ENCODE data around the gene IPO4.
"Not testable (repeated sequence)": the region's sequence is repeated elsewhere in the genome, so short reads cannot be mapped to it uniquely, and the experiment has no call there.

IPO4 gene

DNA sequence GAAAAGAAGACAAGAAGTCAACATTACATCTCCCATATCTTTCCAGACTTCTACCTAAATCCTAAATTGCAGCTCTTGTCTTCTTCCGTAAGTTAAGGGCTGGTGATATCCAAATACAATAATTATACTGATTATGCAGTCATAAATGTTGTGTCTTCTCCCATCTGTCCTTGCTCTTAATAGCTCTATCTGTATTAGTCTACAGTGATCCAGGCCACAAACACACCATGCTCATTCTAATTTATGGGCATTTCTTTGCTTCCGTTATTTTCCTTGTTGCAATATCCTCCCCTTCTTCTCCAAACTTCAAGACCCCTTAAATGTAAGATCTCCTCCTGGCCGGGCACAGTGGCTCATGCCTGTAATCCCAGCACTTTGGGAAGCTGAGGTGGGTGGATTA is 30.9 kb upstream of the IPO4 start:
- Histone ChIP-seq H3K27me3 (ENCODE audit: insufficient read depth, poor library complexity, severe bottlenecking) (no peaks in the 10 kb centered on the region), H3K4me3 (replicated peaks; ENCODE audit: insufficient read depth, low read length) (no peak overlapping the region), H3K27ac (replicated peaks) (no peak overlapping the region)
- TF ChIP-seq GABPA (IDR thresholded peaks at IDR 0.05; ENCODE audit: low read depth) (no peak), POLR2AphosphoS5 (IDR thresholded peaks at IDR 0.05; ENCODE audit: low read depth) (no peak), SPI1 (IDR thresholded peaks at IDR 0.05; ENCODE audit: borderline replicate concordance, low read depth) (no peak)
- DNase-seq (ENCODE audit: low read depth in 1 of 2, low spot score in 1 of 2) = no peak

GRCh38 chr14:24219080-24219479 is 30.5 kb upstream of the IPO4 start:
- H3K27ac ChIP-seq (replicated peaks) = no peak overlapping the region
- H3K27me3 ChIP-seq (ENCODE audit: insufficient read depth, poor library complexity, severe bottlenecking) = no peaks in the 10 kb centered on the region
- no peak for DNase-seq (ENCODE audit: low read depth in 1 of 2, low spot score in 1 of 2)
- TF ChIP-seq GABPA (IDR thresholded peaks at IDR 0.05; ENCODE audit: low read depth) = no peak
- TF ChIP-seq POLR2AphosphoS5 (IDR thresholded peaks at IDR 0.05; ENCODE audit: low read depth) = no peak
- TF ChIP-seq, protein P1, sequence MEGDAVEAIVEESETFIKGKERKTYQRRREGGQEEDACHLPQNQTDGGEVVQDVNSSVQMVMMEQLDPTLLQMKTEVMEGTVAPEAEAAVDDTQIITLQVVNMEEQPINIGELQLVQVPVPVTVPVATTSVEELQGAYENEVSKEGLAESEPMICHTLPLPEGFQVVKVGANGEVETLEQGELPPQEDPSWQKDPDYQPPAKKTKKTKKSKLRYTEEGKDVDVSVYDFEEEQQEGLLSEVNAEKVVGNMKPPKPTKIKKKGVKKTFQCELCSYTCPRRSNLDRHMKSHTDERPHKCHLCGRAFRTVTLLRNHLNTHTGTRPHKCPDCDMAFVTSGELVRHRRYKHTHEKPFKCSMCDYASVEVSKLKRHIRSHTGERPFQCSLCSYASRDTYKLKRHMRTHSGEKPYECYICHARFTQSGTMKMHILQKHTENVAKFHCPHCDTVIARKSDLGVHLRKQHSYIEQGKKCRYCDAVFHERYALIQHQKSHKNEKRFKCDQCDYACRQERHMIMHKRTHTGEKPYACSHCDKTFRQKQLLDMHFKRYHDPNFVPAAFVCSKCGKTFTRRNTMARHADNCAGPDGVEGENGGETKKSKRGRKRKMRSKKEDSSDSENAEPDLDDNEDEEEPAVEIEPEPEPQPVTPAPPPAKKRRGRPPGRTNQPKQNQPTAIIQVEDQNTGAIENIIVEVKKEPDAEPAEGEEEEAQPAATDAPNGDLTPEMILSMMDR (IDR thresholded peaks at IDR 0.05; ENCODE audit: insufficient read depth, low read length) = no peak
- no peak for TF ChIP-seq SPI1 (IDR thresholded peaks at IDR 0.05; ENCODE audit: borderline replicate concordance, low read depth)
- TF ChIP-seq, protein P2, sequence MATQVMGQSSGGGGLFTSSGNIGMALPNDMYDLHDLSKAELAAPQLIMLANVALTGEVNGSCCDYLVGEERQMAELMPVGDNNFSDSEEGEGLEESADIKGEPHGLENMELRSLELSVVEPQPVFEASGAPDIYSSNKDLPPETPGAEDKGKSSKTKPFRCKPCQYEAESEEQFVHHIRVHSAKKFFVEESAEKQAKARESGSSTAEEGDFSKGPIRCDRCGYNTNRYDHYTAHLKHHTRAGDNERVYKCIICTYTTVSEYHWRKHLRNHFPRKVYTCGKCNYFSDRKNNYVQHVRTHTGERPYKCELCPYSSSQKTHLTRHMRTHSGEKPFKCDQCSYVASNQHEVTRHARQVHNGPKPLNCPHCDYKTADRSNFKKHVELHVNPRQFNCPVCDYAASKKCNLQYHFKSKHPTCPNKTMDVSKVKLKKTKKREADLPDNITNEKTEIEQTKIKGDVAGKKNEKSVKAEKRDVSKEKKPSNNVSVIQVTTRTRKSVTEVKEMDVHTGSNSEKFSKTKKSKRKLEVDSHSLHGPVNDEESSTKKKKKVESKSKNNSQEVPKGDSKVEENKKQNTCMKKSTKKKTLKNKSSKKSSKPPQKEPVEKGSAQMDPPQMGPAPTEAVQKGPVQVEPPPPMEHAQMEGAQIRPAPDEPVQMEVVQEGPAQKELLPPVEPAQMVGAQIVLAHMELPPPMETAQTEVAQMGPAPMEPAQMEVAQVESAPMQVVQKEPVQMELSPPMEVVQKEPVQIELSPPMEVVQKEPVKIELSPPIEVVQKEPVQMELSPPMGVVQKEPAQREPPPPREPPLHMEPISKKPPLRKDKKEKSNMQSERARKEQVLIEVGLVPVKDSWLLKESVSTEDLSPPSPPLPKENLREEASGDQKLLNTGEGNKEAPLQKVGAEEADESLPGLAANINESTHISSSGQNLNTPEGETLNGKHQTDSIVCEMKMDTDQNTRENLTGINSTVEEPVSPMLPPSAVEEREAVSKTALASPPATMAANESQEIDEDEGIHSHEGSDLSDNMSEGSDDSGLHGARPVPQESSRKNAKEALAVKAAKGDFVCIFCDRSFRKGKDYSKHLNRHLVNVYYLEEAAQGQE (IDR thresholded peaks at IDR 0.05; ENCODE audit: insufficient replicate concordance, low read depth) = no peak
- no peak overlapping the region for H3K4me3 ChIP-seq (replicated peaks; ENCODE audit: insufficient read depth, low read length)

DNA sequence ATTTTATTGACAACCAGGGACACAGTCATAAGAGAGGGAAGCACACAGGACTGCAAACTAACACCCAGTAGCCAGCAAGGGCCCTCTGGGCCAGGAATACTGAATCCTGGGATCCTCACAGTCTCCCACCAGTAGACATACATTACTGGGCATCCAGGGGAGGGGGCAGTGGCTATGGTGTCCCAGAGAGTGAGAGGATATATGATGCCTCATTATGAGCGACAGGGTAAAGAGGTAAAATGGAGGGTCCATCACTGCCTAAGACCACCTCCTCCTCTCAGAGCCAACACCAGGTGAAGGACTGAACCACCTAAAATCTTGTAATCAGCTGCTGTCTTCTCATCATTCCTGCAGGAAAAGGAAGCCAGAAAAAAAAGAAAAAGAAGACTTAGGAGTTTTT is 28.3 kb upstream of the IPO4 start:
- H3K27me3 ChIP-seq (ENCODE audit: insufficient read depth, poor library complexity, severe bottlenecking); H3K27ac ChIP-seq (replicated peaks); H3K4me3 ChIP-seq (replicated peaks; ENCODE audit: insufficient read depth, low read length); DNase-seq (ENCODE audit: low read depth in 1 of 2, low spot score in 1 of 2): not testable (repeated sequence)

DNA sequence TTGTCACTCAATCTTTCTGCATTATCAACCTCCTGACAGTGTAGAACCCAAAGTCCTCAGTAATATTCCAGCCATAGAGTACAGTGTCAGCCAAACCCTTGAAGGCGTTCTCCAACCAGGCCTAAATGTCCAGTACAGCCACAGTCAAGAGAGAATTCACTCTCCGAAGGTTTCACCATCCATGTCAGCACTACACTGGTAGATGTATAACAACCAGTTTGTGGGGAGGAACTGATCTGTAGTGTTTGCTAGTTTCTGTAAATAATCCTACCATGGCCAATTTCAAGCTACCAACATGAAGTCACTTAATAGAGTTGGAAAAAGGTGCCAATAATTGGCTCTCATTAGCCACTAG is 27.7 kb upstream of the IPO4 start:
- no peaks in the 10 kb centered on the region for H3K27me3 ChIP-seq (ENCODE audit: insufficient read depth, poor library complexity, severe bottlenecking)
- no peak for DNase-seq (ENCODE audit: low read depth in 1 of 2, low spot score in 1 of 2)
- no peak for TF ChIP-seq SPI1 (IDR thresholded peaks at IDR 0.05; ENCODE audit: borderline replicate concordance, low read depth)
- TF ChIP-seq, protein P1 (IDR thresholded peaks at IDR 0.05; ENCODE audit: insufficient read depth, low read length) = no peak
- TF ChIP-seq, protein P2 (IDR thresholded peaks at IDR 0.05; ENCODE audit: insufficient replicate concordance, low read depth) = no peak
- TF ChIP-seq GABPA (IDR thresholded peaks at IDR 0.05; ENCODE audit: low read depth) = no peak
- no peak for TF ChIP-seq POLR2AphosphoS5 (IDR thresholded peaks at IDR 0.05; ENCODE audit: low read depth)
- H3K27ac ChIP-seq (replicated peaks) = no peak overlapping the region; the same call in 1 of the 2 replicates
- H3K4me3 ChIP-seq (replicated peaks; ENCODE audit: insufficient read depth, low read length) = peak overlapping the region; percentile 93; the same call in 1 of the 2 replicates

Data from HL-60 (cell line).